GM10248 (cell line): Measurements from ENCODE around the gene BRINP1.

Experiments
- CTCF ChIA-PET: fragments of 300-600 bp; sonication (Branson Sonifier 250); formaldehyde crosslinking; extraction: SDS; loops from one replicate; lab custom pipeline; 2021; ENCODE audit warnings: antibody characterized with exemption; lab: Yijun Ruan, JAX
- POLR2A ChIA-PET: fragments of 350-650 bp; sonication (Branson Sonifier 250); formaldehyde crosslinking; extraction: SDS; loops from one replicate; lab custom pipeline; 2020; ENCODE audit warnings: antibody characterized with exemption; lab: Yijun Ruan, JAX
- DNase-seq: peaks from one replicate; pipeline ENCODE4 v3.0.0; 2012; ENCODE audit errors: extremely low spot score
- TF ChIP-seq, protein P1 (sequence below): IDR thresholded peaks from 2 replicates; pipeline ENCODE4 v1.5.1; 2012; ENCODE audit warnings: mild to moderate bottlenecking, low read depth; ENCODE audit errors: extremely low read depth, missing control alignments, control extremely low read depth

Gene BRINP1

DNA sequence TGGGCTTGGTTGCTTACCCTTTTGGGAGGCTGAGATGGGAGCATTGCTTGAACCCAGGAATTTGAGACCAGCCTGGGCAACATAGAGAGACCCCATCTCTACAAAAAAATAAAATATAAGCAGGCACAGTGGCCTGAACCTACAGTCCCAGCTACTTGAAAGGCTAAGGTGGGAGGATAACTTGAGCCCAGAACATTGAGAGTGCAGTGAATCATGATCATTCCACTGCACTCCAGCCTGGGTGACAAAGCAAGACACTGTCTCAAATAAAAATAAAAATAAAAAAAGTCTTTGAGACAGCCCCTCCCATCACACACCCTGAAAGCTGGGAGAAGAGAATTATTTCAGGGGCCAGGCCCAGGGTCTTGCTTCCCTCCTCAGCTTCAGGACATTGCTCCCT is 251.8 kb downstream of the BRINP1 start:
- TF ChIP-seq, protein P1, sequence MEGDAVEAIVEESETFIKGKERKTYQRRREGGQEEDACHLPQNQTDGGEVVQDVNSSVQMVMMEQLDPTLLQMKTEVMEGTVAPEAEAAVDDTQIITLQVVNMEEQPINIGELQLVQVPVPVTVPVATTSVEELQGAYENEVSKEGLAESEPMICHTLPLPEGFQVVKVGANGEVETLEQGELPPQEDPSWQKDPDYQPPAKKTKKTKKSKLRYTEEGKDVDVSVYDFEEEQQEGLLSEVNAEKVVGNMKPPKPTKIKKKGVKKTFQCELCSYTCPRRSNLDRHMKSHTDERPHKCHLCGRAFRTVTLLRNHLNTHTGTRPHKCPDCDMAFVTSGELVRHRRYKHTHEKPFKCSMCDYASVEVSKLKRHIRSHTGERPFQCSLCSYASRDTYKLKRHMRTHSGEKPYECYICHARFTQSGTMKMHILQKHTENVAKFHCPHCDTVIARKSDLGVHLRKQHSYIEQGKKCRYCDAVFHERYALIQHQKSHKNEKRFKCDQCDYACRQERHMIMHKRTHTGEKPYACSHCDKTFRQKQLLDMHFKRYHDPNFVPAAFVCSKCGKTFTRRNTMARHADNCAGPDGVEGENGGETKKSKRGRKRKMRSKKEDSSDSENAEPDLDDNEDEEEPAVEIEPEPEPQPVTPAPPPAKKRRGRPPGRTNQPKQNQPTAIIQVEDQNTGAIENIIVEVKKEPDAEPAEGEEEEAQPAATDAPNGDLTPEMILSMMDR: no peak
- POLR2A ChIA-PET: no interaction called here

More for the DNA sequence above, 251.8 kb downstream of the BRINP1 start:
- CTCF ChIA-PET: no interaction called here
- no peak for DNase-seq
